Panc1 (cell line): ENCODE measurements around the gene DUSP16. TPM values are rescaled to one million over a fixed set of nuclear protein-coding genes. Genes with fewer than 3 reads are reported as not detected.

Experiments
- ATAC-seq: fragments of 200-7000 bp; cut with Tn5 transposase; 2 replicates; pipeline ENCODE4 v1.9.1; 2020; ENCODE audit warnings: mild to moderate bottlenecking, moderate library complexity
- BruUV-seq: library from RNA; stranded (reverse); fragments of 400-500 nt; replicated peaks from 2 replicates; lab custom pipeline; 2021; lab: Mats Ljungman, UMichigan
- CTCF ChIA-PET: fragments of 300-600 bp; sonication (Branson Sonifier 250); formaldehyde crosslinking; loops from one replicate; lab custom pipeline; 2022; ENCODE audit warnings: antibody characterized with exemption; lab: Charles Lee
- POLR2A ChIA-PET: fragments of 300-600 bp; sonication (Branson Sonifier 250); formaldehyde crosslinking; loops from one replicate; lab custom pipeline; 2022; ENCODE audit warnings: antibody characterized with exemption; lab: Charles Lee
- DNase-seq: peaks from one replicate; pipeline ENCODE4 v3.0.0-alpha.2; 2010; ENCODE audit warnings: low read depth, low spot score
- H3K27ac ChIP-seq: 2 replicates; pipeline ENCODE4 v1.5.1; 2011; ENCODE audit warnings: mild to moderate bottlenecking, low read length, inconsistent platforms
- H3K27me3 ChIP-seq: fragments of 200-500 bp; sonication (Bioruptor generic); 2 replicates; pipeline ENCODE4 v1.6.0; 2014; ENCODE audit warnings: low read length, inconsistent platforms; ENCODE audit not compliant: control insufficient read depth, insufficient read depth
- H3K36me3 ChIP-seq: fragments of 200-500 bp; sonication (Bioruptor generic); 2 replicates; pipeline ENCODE4 v1.5.1; 2014; ENCODE audit warnings: inconsistent platforms, mild to moderate bottlenecking, low read length, moderate library complexity; ENCODE audit not compliant: control insufficient read depth, insufficient read depth
- H3K4me1 ChIP-seq: 2 replicates; pipeline ENCODE4 v1.5.1; 2011; ENCODE audit warnings: inconsistent platforms, mild to moderate bottlenecking, low read length, moderate library complexity; ENCODE audit not compliant: control insufficient read depth, insufficient read depth
- H3K4me3 ChIP-seq, 2 experiments: 2 replicates each; pipeline ENCODE4 v1.5.1; 2011 to 2012; ENCODE audit warnings: low read depth in 2 of 2, low read length in 2 of 2, mild to moderate bottlenecking in 2 of 2, inconsistent platforms in 1 of 2, moderate library complexity in 1 of 2
- H3K9me3 ChIP-seq: fragments of 200-500 bp; sonication (Bioruptor generic); 2 replicates; pipeline ENCODE4 v1.5.1; 2014; ENCODE audit warnings: low read depth, mild to moderate bottlenecking, inconsistent platforms, low read length, moderate library complexity; ENCODE audit not compliant: control insufficient read depth, insufficient read depth
- CTCF ChIP-seq: fragments of 450-650 bp; IDR thresholded peaks from 2 replicates; pipeline ENCODE4 v1.5.1; 2017; ENCODE audit warnings: mild to moderate bottlenecking
- POLR2AphosphoS5 ChIP-seq: IDR thresholded peaks from 2 replicates; pipeline ENCODE4 v1.6.1; 2012; ENCODE audit warnings: mild to moderate bottlenecking, low read depth, low read length, moderate library complexity
- REST ChIP-seq, 2 experiments: IDR thresholded peaks; 2 replicates each; pipeline ENCODE4 v1.6.1; 2011 to 2012; ENCODE audit warnings: low read depth in 2 of 2, control low read depth in 1 of 2, low read length in 1 of 2, mild to moderate bottlenecking in 1 of 2, moderate library complexity in 1 of 2; ENCODE audit not compliant: insufficient read depth in 1 of 2
- SIN3A ChIP-seq: IDR thresholded peaks from 2 replicates; pipeline ENCODE4 v1.6.1; 2012; ENCODE audit warnings: low read depth, mild to moderate bottlenecking, low read length, moderate library complexity, borderline replicate concordance; ENCODE audit not compliant: insufficient read depth
- TCF7L2 ChIP-seq: IDR thresholded peaks from 2 replicates; pipeline ENCODE4 v1.6.1; 2011; ENCODE audit warnings: mild to moderate bottlenecking, low read depth, low read length, inconsistent platforms
- in situ Hi-C: cut with HindIII; loops from 2 replicates; pipeline ENCODE4 v1.10.0; 2016; ENCODE audit warnings: low sequenced_read_pairs, low pct_unique_long_range_greater_than_20kb
- intact Hi-C: fragments of 100-400 bp; cut with micrococcal nuclease; formaldehyde crosslinking; loops from one replicate; pipeline ENCODE4 v1.10.0; 2022; ENCODE audit not compliant: unreplicated experiment
- total RNA-seq: library from RNA; stranded (reverse); gene quantifications from one replicate; pipeline ENCODE4 v1.2.1, GENCODE V29; 2021; ENCODE audit not compliant: unreplicated experiment

Gene DUSP16
- total RNA-seq, 1 experiment from 2014 or later: 12.9 TPM

- no peak overlapping the region for H3K4me3 ChIP-seq
- intact Hi-C loops: no loop called here
- no peaks in the 10 kb centered on the region for H3K36me3 ChIP-seq
- ChIA-PET POLR2A (no interaction called here), CTCF (no interaction called here)
- no peak overlapping the region for H3K27ac ChIP-seq
- H3K9me3 ChIP-seq: no peaks in the 10 kb centered on the region
- BruUV-seq: no TSS peak
- no peaks in the 10 kb centered on the region for H3K4me1 ChIP-seq
- H3K27me3 ChIP-seq: no peaks in the 10 kb centered on the region
- TF ChIP-seq POLR2AphosphoS5 (no peak), SIN3A (no peak), CTCF (no peak), TCF7L2 (no peak), REST (IDR thresholded peaks at IDR 0.05; ENCODE audit: insufficient read depth in 1 of 2, low read depth in 2 of 2, low read length in 1 of 2) (no peak)
- DNase-seq: no peak
- in situ Hi-C loops: no loop called here
- ATAC-seq: no peak
Measured at GRCh38 chr12:12482150-12482761, 80.4 kb downstream of the DUSP16 start.

- CTCF ChIA-PET: no interaction called here
- POLR2A ChIA-PET: no interaction called here
- H3K27me3 ChIP-seq: no peaks in the 10 kb centered on the region
- intact Hi-C loops: no loop called here
- in situ Hi-C loops: no loop called here
- no TSS peak for BruUV-seq
- ATAC-seq (no peak), DNase-seq (no peak)
- H3K4me1 ChIP-seq: no peaks in the 10 kb centered on the region
- TF ChIP-seq TCF7L2 (no peak), SIN3A (no peak), REST (IDR thresholded peaks at IDR 0.05; ENCODE audit: insufficient read depth in 1 of 2, low read depth in 2 of 2, low read length in 1 of 2) (no peak), CTCF (no peak), POLR2AphosphoS5 (no peak)
- H3K9me3 ChIP-seq: no peaks in the 10 kb centered on the region
- no peak overlapping the region for H3K27ac ChIP-seq
- no peaks in the 10 kb centered on the region for H3K36me3 ChIP-seq
- no peak overlapping the region for H3K4me3 ChIP-seq
Measured at GRCh38 chr12:12481631-12482030, 81.0 kb downstream of the DUSP16 start.
